GM12878 (cell line): ENCODE results near the gene EIF1.

Source experiments
- ATF3 ChIP-seq: IDR thresholded peaks from 2 replicates; pipeline ENCODE4 v1.6.1; 2011; ENCODE audit warnings: low read depth, mild to moderate bottlenecking, low read length, moderate library complexity, borderline replicate concordance; ENCODE audit errors: extremely low read depth
- CBFB ChIP-seq: IDR thresholded peaks from 2 replicates; pipeline ENCODE4 v1.6.1; 2016; ENCODE audit warnings: antibody characterized with exemption, low read depth
- CHD1 ChIP-seq: IDR thresholded peaks from 2 replicates; pipeline ENCODE4 v1.6.1; 2012; ENCODE audit warnings: low read depth, low read length, improper control_type of control experiment
- ELK1 ChIP-seq: IDR thresholded peaks from 2 replicates; pipeline ENCODE4 v1.6.1; 2012; ENCODE audit warnings: low read depth, low read length, improper control_type of control experiment
- EZH2 ChIP-seq: IDR thresholded peaks from 2 replicates; pipeline ENCODE4 v1.6.1; 2012; ENCODE audit warnings: low read depth, mild to moderate bottlenecking, control low read depth, inconsistent platforms, low read length, borderline replicate concordance; ENCODE audit not compliant: control insufficient read depth
- KDM1A ChIP-seq: fragments of 200-600 bp; sonication (generic); IDR thresholded peaks from 2 replicates; pipeline ENCODE4 v1.6.1; 2016; ENCODE audit warnings: borderline replicate concordance
- MYC ChIP-seq: IDR thresholded peaks from 2 replicates; pipeline ENCODE4 v1.6.1; 2011; ENCODE audit warnings: mild to moderate bottlenecking, low read length, moderate library complexity, inconsistent platforms; ENCODE audit not compliant: insufficient read depth, insufficient replicate concordance, insufficient read length, severe bottlenecking
- POLR2AphosphoS2 ChIP-seq: IDR thresholded peaks from 2 replicates; pipeline ENCODE4 v1.6.1; 2011; ENCODE audit warnings: low read depth, mild to moderate bottlenecking, low read length, improper control_type of control experiment, moderate library complexity
- POLR2AphosphoS5 ChIP-seq: IDR thresholded peaks from 2 replicates; pipeline ENCODE4 v1.6.1; 2011; ENCODE audit warnings: mild to moderate bottlenecking, low read length, inconsistent platforms
- TF ChIP-seq, protein P1 (sequence below), 3 experiments: IDR thresholded peaks in 2 of 3; conservative IDR thresholded peaks in 1 of 3; 2 replicates each; pipeline ENCODE4 v1.5.1; 2011; ENCODE audit warnings: low read depth in 3 of 3, low read length in 3 of 3, mild to moderate bottlenecking in 3 of 3, control low read depth in 2 of 3, moderate library complexity in 2 of 3, inconsistent platforms in 1 of 3, mixed read lengths in 1 of 3; ENCODE audit not compliant: control insufficient read depth in 2 of 3, insufficient read depth in 1 of 3; ENCODE audit errors: extremely low read depth in 1 of 3
- TF ChIP-seq, protein P2 (sequence below): IDR thresholded peaks from 2 replicates; pipeline ENCODE4 v1.6.1; 2012; ENCODE audit warnings: mild to moderate bottlenecking, low read depth, low read length

DNA sequence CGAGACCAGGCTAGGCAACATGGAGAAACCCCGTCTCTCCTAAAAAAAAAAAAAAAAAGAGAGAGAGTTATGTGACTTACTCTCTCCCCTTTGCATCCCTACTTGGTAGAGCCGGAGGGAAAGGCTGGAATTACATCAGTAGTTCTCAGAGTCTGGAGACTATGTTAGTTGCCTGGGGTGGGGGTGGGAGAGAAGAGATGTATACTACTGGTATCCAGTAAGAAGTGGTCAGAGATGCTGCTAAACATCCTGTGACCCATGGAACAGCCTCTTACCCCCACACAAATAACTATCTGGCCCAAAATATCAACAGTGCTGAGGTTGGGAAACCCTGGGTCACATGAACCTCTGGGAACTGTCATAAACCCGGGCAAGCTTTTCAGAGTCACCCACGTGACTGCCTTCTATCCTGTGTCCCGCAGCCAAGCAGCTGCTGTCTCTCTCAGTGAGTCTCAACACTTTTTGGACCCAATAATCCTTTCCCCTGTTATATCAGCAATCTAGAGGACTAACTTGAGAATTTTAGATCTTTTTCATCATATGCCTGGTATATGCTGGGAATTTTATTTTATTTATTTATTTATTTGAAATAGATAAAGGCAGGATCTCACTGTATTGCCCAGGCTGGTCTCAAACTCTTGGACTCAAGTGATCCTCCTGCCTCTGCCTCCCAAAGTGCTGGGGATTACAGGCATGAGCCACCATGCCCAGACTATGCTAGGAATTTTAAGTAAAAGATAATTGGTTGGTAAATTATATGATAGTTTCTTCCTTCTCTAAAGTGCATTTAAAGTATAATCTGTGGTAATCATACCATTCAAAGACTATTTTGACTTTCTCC is 8.7 kb downstream of the EIF1 start:
- TF ChIP-seq POLR2AphosphoS2 (no peak), CHD1 (no peak), ELK1 (no peak), EZH2 (no peak), POLR2AphosphoS5 (no peak), KDM1A (no peak), MYC (no peak), CBFB (no peak), ATF3 (no peak)
- TF ChIP-seq, protein P1, sequence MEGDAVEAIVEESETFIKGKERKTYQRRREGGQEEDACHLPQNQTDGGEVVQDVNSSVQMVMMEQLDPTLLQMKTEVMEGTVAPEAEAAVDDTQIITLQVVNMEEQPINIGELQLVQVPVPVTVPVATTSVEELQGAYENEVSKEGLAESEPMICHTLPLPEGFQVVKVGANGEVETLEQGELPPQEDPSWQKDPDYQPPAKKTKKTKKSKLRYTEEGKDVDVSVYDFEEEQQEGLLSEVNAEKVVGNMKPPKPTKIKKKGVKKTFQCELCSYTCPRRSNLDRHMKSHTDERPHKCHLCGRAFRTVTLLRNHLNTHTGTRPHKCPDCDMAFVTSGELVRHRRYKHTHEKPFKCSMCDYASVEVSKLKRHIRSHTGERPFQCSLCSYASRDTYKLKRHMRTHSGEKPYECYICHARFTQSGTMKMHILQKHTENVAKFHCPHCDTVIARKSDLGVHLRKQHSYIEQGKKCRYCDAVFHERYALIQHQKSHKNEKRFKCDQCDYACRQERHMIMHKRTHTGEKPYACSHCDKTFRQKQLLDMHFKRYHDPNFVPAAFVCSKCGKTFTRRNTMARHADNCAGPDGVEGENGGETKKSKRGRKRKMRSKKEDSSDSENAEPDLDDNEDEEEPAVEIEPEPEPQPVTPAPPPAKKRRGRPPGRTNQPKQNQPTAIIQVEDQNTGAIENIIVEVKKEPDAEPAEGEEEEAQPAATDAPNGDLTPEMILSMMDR (IDR thresholded peaks at IDR 0.05 in 2 of 3, conservative IDR thresholded peaks at IDR 0.05 in 1 of 3; ENCODE audit: control insufficient read depth in 2 of 3, extremely low read depth in 1 of 3, insufficient read depth in 1 of 3, low read depth in 3 of 3, low read length in 3 of 3), result no peak
- TF ChIP-seq, protein P2, sequence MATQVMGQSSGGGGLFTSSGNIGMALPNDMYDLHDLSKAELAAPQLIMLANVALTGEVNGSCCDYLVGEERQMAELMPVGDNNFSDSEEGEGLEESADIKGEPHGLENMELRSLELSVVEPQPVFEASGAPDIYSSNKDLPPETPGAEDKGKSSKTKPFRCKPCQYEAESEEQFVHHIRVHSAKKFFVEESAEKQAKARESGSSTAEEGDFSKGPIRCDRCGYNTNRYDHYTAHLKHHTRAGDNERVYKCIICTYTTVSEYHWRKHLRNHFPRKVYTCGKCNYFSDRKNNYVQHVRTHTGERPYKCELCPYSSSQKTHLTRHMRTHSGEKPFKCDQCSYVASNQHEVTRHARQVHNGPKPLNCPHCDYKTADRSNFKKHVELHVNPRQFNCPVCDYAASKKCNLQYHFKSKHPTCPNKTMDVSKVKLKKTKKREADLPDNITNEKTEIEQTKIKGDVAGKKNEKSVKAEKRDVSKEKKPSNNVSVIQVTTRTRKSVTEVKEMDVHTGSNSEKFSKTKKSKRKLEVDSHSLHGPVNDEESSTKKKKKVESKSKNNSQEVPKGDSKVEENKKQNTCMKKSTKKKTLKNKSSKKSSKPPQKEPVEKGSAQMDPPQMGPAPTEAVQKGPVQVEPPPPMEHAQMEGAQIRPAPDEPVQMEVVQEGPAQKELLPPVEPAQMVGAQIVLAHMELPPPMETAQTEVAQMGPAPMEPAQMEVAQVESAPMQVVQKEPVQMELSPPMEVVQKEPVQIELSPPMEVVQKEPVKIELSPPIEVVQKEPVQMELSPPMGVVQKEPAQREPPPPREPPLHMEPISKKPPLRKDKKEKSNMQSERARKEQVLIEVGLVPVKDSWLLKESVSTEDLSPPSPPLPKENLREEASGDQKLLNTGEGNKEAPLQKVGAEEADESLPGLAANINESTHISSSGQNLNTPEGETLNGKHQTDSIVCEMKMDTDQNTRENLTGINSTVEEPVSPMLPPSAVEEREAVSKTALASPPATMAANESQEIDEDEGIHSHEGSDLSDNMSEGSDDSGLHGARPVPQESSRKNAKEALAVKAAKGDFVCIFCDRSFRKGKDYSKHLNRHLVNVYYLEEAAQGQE, result no peak
